ENCODE measurements around the gene RHO.
"Not testable (repeated sequence)": the region's sequence is repeated elsewhere in the genome, so short reads cannot be mapped to it uniquely, and the experiment has no call there.

- TF ChIP-seq EZH2 (IDR thresholded peaks at IDR 0.05); POLR2AphosphoS5 (IDR thresholded peaks at IDR 0.05; ENCODE audit: borderline replicate concordance, low read depth, low read length): not testable (repeated sequence)
Observed at GRCh38 chr3:129497876-129498275, 30.6 kb upstream of the RHO start.
